Tibial artery (tissue), 4 donors: ENCODE measurements around the gene PFKFB4.

ENCODE experiments used
- DNase-seq, 2 donors: peaks; one replicate each; pipeline ENCODE4 v3.0.0-alpha.2; 2019
- H3K27ac ChIP-seq, 2 donors: fragments of 200-600 bp; sonication (generic) in 1 of 2; 1 replicate in 1 of 2; 2 replicates in 1 of 2; pipeline ENCODE4 v1.5.1; 2018 to 2019; ENCODE audit warnings: mild to moderate bottlenecking in 1 of 2
- H3K27me3 ChIP-seq, 2 donors: fragments of 200-600 bp; sonication (generic) in 1 of 2; one replicate each; pipeline versions ENCODE4 v1.5.1 to v1.6.0; 2016 to 2019
- H3K36me3 ChIP-seq, 3 donors: fragments of 200-600 bp; sonication (generic) in 2 of 3; one replicate each; pipeline ENCODE4 v1.5.1; 2016 to 2019; ENCODE audit warnings: mild to moderate bottlenecking in 2 of 3
- H3K4me1 ChIP-seq, 4 donors: fragments of 200-600 bp; sonication (generic) in 2 of 4; 1 replicate in 3 of 4; 2 replicates in 1 of 4; pipeline ENCODE4 v1.5.1; 2016 to 2019
- H3K4me3 ChIP-seq, 2 donors: fragments of 200-600 bp; sonication (generic) in 1 of 2; 1 replicate in 1 of 2; 2 replicates in 1 of 2; pipeline ENCODE4 v1.5.1; 2018 to 2019; ENCODE audit warnings: mild to moderate bottlenecking in 2 of 2
- H3K9me3 ChIP-seq, 3 donors: fragments of 200-600 bp; sonication (generic) in 1 of 3; one replicate each; pipeline ENCODE4 v1.5.1; 2016 to 2019
- CTCF ChIP-seq, 2 experiments: fragments of 200-600 bp in 1 of 2; fragments of 450-650 bp in 1 of 2; IDR thresholded peaks; one replicate each; pipeline ENCODE4 v1.5.1; 2017 to 2019; ENCODE audit warnings: antibody characterized with exemption in 2 of 2, mild to moderate bottlenecking in 1 of 2, moderate library complexity in 1 of 2
- intact Hi-C: fragments of 100-400 bp; cut with DNase I; formaldehyde crosslinking; loops from one replicate; pipeline ENCODE4 v1.15.0; 2023; ENCODE audit warnings: low total_unique reads

The PFKFB4 gene

GRCh38 chr3:48505146-48505545 is 51.5 kb downstream of the PFKFB4 start:
- no peak for DNase-seq
- H3K9me3 ChIP-seq, result no peaks in the 10 kb centered on the region
- intact Hi-C loops, result loop anchor here (5.0 kb wide), 1 partner anchor 38 kb away; a partner anchor contains a TSS
- H3K27me3 ChIP-seq, result no peaks in the 10 kb centered on the region
- H3K27ac ChIP-seq, result peak overlapping the region; percentile 92 to 99
- peaks cover 0 to 35% (median 26%) of the 10 kb centered on the region in 4 donors for H3K4me1 ChIP-seq
- peak overlapping the region; percentile 75 to 85 for H3K4me3 ChIP-seq
- TF ChIP-seq CTCF (IDR thresholded peaks at IDR 0.05), result no peak
- peaks cover 0 to 10% (median 5%) of the 10 kb centered on the region in 3 donors for H3K36me3 ChIP-seq

GRCh38 chr3:48504051-48504946 is 52.3 kb downstream of the PFKFB4 start, which contains the start of gene SHISA5:
Gene SHISA5, minus strand, starts transcription at chr3:48504174. Its CDS starts 80 bp downstream, at chr3:48504094.
- peak within 1 kb of the TSS; percentile 75 to 85 for H3K4me3 ChIP-seq
- DNase-seq, result peak; percentile 83 to 94
- intact Hi-C loops, result no loop called here
- no peak for TF ChIP-seq CTCF (IDR thresholded peaks at IDR 0.05)
- peaks cover 0 to 35% (median 26%) of the 10 kb centered on the region in 4 donors for H3K4me1 ChIP-seq
- H3K27ac ChIP-seq, result peak within 1 kb of the TSS; percentile 92 to 99
- peaks cover 0 to 18% (median 7%) of the 10 kb centered on the region in 3 donors for H3K36me3 ChIP-seq
- H3K9me3 ChIP-seq, result no peaks in the 10 kb centered on the region
- no peaks in the 10 kb centered on the region for H3K27me3 ChIP-seq

GRCh38 chr3:48503401-48504050 is 53.1 kb downstream of the PFKFB4 start:
- peak; percentile 81 to 82 for DNase-seq
- peak overlapping the region; percentile 75 to 85 for H3K4me3 ChIP-seq
- peaks cover 0 to 35% (median 26%) of the 10 kb centered on the region in 4 donors for H3K4me1 ChIP-seq
- intact Hi-C loops, result no loop called here
- H3K9me3 ChIP-seq, result no peaks in the 10 kb centered on the region
- no peak for TF ChIP-seq CTCF (IDR thresholded peaks at IDR 0.05)
- peaks cover 2 to 26% (median 14%) of the 10 kb centered on the region in 3 donors for H3K36me3 ChIP-seq
- peak overlapping the region; percentile 92 to 99 for H3K27ac ChIP-seq
- no peaks in the 10 kb centered on the region for H3K27me3 ChIP-seq

GRCh38 chr3:48502728-48503168 is 53.9 kb downstream of the PFKFB4 start:
- no peak for TF ChIP-seq CTCF (IDR thresholded peaks at IDR 0.05)
- Histone ChIP-seq H3K27me3 (no peaks in the 10 kb centered on the region), H3K4me3 (peak overlapping the region; percentile 75 to 85), H3K27ac (peak overlapping the region; percentile 92 to 99), H3K4me1 (peaks cover 0 to 33% (median 24%) of the 10 kb centered on the region in 4 donors), H3K36me3 (peaks cover 6 to 32% (median 22%) of the 10 kb centered on the region in 3 donors), H3K9me3 (no peaks in the 10 kb centered on the region)
- intact Hi-C loops, result no loop called here
- peak; percentile 32 to 78 for DNase-seq

GRCh38 chr3:48502121-48502520 is 54.5 kb downstream of the PFKFB4 start:
- Histone ChIP-seq H3K4me3 (no peak overlapping the region), H3K27ac (peak overlapping the region; percentile 92 to 99), H3K27me3 (no peaks in the 10 kb centered on the region), H3K4me1 (peaks cover 0 to 28% (median 22%) of the 10 kb centered on the region in 4 donors), H3K9me3 (no peaks in the 10 kb centered on the region), H3K36me3 (peaks cover 6 to 32% (median 28%) of the 10 kb centered on the region in 3 donors)
- intact Hi-C loops, result no loop called here
- no peak for DNase-seq
- no peak for TF ChIP-seq CTCF (IDR thresholded peaks at IDR 0.05)
